Measurements from ENCODE around the gene KCNK3. TPM values are rescaled to one million over a fixed set of nuclear protein-coding genes. Genes with fewer than 3 reads are reported as not detected.

Gene KCNK3
- total RNA-seq, 2 experiments from 2014 or later: not detected

- Mint-ChIP-seq H3K4me3 (no peak overlapping the region), H3K9me3 (no peaks in the 10 kb centered on the region), H3K4me1 (ENCODE audit: low read depth) (no peaks in the 10 kb centered on the region), H3K36me3 (ENCODE audit: low read depth) (no peaks in the 10 kb centered on the region), H3K27me3 (peaks cover 8% of the 10 kb centered on the region), H3K27ac (no peak overlapping the region)
- no peak for TF ChIP-seq CTCF (IDR thresholded peaks at IDR 0.05)
- intact Hi-C loops (cut with micrococcal nuclease): no loop called here
- DNase-seq: no peak
- ChIA-PET CTCF (no interaction called here), POLR2A (no interaction called here)
- ATAC-seq: no peak
Observed at GRCh38 chr2:26674771-26675170, 17.8 kb upstream of the KCNK3 start.

GRCh38 chr2:26675651-26676255, 16.8 kb upstream of the KCNK3 start:
- intact Hi-C loops (cut with micrococcal nuclease): no loop called here
- H3K4me1 Mint-ChIP-seq (ENCODE audit: low read depth): no peaks in the 10 kb centered on the region
- no peak for TF ChIP-seq CTCF (IDR thresholded peaks at IDR 0.05)
- no peak for DNase-seq
- CTCF ChIA-PET: no interaction called here
- H3K27ac Mint-ChIP-seq: no peak overlapping the region
- no peak overlapping the region for H3K4me3 Mint-ChIP-seq
- no peaks in the 10 kb centered on the region for H3K9me3 Mint-ChIP-seq
- H3K27me3 Mint-ChIP-seq: peaks cover 5% of the 10 kb centered on the region
- H3K36me3 Mint-ChIP-seq (ENCODE audit: low read depth): no peaks in the 10 kb centered on the region
- POLR2A ChIA-PET: no interaction called here
- ATAC-seq: no peak

- intact Hi-C loops (cut with micrococcal nuclease): no loop called here
- DNase-seq (no peak), ATAC-seq (no peak)
- no peak for TF ChIP-seq CTCF (IDR thresholded peaks at IDR 0.05)
- Mint-ChIP-seq H3K4me1 (ENCODE audit: low read depth) (no peaks in the 10 kb centered on the region), H3K9me3 (no peaks in the 10 kb centered on the region), H3K4me3 (no peak overlapping the region), H3K27ac (no peak overlapping the region), H3K36me3 (ENCODE audit: low read depth) (no peaks in the 10 kb centered on the region), H3K27me3 (peaks cover 10% of the 10 kb centered on the region)
- ChIA-PET POLR2A (interaction anchor here (0.6 to 0.7 kb wide), 3 partner anchors 27 to 88 kb away, joined by 3 to 4 read pairs (median 3); no protein-coding TSS in a partner anchor), CTCF (no interaction called here)
Observed at GRCh38 chr2:26678035-26678434, 14.5 kb upstream of the KCNK3 start.

GRCh38 chr2:26679867-26680266, 12.7 kb upstream of the KCNK3 start:
- Mint-ChIP-seq H3K27me3 (peaks cover 10% of the 10 kb centered on the region), H3K9me3 (no peaks in the 10 kb centered on the region), H3K4me3 (no peak overlapping the region), H3K27ac (no peak overlapping the region), H3K4me1 (ENCODE audit: low read depth) (no peaks in the 10 kb centered on the region), H3K36me3 (ENCODE audit: low read depth) (no peaks in the 10 kb centered on the region)
- no peak for DNase-seq
- intact Hi-C loops (cut with micrococcal nuclease): no loop called here
- no peak for ATAC-seq
- POLR2A ChIA-PET: no interaction called here
- CTCF ChIA-PET: no interaction called here
- no peak for TF ChIP-seq CTCF (IDR thresholded peaks at IDR 0.05)

GRCh38 chr2:26681656-26682055, 10.9 kb upstream of the KCNK3 start:
- H3K27me3 Mint-ChIP-seq: peaks cover 18% of the 10 kb centered on the region
- H3K27ac Mint-ChIP-seq: no peak overlapping the region

More at GRCh38 chr2:26681656-26682055, 10.9 kb upstream of the KCNK3 start:
- ChIA-PET CTCF (no interaction called here), POLR2A (no interaction called here)
- intact Hi-C loops (cut with micrococcal nuclease): no loop called here
- no peak for TF ChIP-seq CTCF (IDR thresholded peaks at IDR 0.05)
- Mint-ChIP-seq H3K4me1 (ENCODE audit: low read depth) (no peaks in the 10 kb centered on the region), H3K9me3 (no peaks in the 10 kb centered on the region), H3K4me3 (no peak overlapping the region), H3K36me3 (ENCODE audit: low read depth) (no peaks in the 10 kb centered on the region)
- DNase-seq (no peak), ATAC-seq (no peak)
